NCI-H774 (cell line): ENCODE data around the gene PLVAP.

Experiments used
- DNase-seq: peaks from one replicate; lab custom pipeline; 2025; lab: John Stamatoyannopoulos, UW

The PLVAP gene

DNA sequence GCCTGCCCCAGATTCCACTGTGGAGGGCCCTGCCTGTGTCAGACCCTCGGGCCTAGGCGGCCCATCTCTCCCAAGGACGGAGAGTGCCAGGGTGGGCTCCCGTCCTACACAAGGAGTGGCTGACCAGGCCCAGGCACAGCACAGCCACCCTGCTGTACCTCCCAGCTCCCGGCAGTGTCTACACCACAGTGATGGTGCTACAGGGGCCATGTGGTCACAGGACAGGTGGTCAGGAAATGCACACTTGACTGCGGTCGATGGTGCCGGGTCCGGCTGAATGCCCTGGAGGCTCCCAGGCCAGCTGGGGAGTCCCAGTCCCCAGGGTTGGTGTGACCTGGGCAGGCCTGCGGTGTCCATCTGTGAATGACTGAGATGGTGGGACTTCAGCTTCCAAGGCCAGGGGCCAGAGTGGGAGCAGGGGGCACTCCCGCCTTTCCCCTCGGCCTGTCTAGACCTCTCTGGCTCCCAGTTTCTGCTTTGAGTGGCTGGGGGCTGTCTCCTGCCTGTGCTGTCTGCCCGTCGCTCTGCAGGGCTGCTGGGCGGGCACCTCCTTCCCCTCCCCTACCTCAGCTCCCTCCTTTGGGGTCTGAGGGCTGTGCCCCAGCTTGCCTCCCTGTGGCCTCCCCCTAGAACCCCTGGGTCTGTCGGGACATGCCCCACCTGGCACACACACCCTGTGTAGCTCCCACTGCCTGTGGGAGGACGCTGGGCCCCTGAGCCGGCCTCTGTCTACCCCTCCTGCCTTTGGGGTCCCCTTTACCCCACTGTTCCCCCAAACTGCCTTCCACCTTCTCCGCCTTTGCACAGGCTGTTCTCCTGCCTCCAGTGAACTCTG, 55.3 kb downstream of the PLVAP start:
- DNase-seq = no peak

DNA sequence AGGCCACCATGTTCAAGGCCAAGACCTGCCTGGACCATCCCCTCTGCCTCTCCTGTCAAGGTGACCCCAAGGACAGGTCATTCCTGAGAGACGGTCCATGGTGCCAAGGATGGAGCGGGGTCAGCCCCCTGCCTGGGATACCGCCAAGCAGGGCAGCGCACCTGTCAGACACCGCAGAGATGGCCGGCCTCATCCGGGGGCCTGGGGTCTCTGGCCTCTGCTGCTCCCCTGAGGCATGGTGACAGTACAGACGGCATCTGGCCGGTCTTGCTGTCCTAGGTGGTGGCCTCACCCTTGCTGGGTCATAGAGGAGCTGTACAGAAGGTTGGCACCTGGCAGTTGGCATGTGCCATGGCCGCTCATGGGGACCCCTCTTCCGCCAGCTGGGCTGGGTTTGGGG, 56.7 kb downstream of the PLVAP start:
- no peak for DNase-seq

DNA sequence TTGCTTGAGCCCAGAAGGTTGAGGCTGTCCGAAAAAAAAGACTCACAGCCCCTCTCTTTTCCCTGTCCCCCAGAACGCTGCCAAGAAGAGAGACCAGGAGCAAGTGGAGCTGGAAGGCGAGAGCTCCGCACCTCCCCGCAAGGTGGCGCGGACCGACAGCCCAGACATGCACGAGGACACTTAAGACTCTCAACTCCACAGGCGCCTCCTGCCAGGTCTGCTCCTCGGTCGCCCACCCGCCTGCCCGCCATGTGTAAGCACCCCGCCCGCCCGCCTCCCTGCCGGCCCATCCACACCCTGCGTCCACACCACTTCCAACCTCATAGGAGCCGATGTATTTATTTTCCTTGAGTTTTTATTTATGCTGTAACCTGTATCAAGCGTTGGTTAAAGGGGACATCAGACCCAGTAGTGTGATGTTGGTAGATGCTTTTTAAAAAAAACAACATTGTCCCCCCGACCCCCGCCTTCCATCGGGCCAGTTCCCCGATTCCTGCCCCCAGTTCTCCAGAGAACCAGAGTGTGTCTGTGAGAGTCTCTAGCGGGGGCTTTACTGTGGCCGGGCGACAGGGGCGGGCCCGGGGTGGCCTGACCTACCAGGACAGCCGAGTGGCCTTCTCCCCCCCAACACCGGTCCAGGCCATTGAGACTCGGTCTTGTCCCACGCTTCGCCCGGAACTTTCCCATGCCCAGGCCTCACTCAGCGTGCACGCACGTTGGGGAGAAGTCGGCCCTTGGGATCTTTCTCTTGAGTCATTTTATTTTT, 57.5 kb downstream of the PLVAP start:
- DNase-seq = no peak

DNA sequence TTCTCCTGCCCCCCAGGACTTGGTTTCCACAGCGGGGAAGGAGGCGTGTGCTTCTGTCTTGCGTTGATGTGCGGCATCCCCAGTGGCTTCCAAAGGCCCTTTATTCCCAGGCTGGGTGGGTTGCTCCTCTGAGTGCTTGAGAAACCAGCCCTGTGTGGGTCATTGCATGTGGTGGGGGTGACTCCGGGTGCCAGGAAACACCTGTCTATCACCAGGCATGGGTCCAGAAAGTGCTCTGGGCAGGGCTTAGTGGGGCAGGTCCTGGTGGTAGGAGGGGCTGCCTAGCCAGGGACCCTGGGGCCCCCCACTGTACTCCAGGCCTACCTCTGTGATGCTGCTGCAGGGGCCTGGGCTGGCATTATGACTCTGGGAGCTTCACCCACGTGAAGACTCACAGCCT, 58.2 kb downstream of the PLVAP start:
- DNase-seq = no peak

DNA sequence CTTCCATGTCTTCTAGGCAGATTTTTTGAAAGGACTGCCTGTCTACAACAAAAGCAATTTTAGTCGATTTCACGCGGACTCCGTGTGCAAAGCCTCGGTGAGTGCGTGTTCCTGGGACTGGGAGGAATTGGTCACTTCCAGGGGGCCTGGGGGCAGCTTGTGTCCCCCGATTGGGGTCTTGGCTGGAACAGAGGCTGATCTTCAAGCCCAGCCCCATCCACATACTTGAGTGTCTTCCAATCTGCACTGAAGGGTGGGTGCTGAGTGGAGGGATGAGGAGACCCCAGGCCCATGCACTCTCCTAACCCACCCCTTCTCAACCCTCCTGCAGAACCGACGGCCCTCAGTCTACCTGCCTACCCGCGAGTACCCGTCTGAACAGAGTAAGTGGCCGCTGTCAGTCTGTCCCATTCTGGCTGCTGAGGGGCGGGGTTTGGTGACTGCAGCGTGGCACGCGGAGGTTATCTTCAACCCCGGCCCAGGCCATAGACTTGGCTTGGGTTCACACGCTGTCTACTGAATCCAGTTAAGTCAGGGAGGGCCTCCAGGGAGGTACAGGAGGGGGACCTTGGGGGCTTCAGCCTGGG, 63.0 kb downstream of the PLVAP start:
- no peak for DNase-seq

DNA sequence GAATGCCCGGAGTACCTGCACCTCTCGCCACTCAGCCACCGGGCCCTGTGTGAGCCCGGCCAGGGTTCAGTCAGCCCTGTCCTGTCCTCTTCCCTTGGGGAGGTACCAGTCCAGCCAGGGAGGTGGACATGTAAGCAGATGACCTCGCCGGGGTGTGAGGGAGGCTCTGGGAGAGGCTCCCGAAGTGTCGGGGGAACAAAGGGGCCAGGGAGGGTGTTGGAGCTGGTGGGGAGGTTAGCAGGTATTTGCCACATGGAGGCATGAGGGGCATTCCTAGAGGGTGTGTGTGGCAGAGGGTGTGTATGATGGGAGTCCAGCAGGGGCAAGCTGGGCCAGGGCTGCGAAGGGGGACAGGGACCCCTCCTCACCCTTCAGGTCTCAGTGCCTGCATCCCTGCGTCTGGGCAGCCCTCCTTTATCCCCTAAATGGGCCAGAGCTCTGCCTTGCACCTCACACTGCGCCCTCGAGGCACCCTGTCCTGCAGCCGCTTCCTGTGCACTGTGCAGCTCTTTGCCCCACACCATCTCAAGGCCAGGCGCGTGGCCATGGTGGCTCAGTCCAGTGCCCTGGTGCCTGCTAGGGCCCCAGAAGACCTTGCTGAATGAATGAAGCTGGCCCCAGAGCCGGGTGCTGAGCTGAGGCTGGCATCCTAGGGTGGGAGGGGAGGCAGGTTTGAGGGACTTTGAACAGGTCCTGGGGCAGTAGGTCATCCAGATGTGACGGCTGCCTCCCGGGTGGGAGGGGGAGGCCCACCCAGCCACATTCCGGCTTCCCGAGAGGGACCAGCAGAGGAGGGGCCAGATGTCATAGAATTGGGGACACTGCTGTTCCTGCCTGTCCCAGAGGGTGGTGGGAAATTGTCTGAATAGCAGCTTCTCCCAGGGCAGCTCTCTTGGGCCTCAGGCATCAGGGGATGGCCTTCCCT, 64.7 kb downstream of the PLVAP start:
- DNase-seq = no peak

DNA sequence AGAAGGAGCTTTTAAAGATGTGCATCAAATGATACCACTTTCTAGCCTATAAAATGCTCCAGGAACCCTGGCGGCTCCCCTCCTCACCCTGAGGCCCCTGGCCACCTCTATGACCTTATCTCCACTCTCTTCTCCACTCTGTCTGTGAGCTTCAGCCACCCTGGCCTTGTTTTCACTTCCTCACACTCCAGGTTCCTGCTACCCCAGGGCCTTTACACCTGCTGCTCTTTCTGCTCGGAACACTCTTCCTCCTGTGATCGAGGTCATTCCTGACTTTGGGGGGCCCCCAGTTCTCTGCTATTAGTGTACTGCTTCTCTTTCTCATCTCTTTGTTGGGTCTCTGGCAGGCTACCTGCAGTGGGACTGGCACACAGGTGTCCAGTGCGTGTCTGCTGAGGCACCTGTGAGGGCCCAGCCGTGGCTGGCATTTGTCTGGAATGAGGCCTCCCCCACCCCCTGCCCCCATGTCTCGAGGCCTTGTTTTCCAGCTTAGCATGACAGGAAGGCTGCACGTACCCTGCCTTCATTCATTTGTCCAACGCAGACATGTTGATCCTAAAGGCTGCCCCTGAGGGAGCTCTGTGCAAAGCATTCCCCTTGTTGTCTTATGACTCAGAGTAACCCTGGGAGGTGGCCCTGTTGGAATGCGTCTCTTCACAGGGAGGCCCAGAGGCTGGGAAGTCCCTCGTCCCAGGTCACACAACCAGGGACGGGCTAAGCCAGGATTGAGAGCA, 65.5 kb downstream of the PLVAP start:
- DNase-seq = no peak

DNA sequence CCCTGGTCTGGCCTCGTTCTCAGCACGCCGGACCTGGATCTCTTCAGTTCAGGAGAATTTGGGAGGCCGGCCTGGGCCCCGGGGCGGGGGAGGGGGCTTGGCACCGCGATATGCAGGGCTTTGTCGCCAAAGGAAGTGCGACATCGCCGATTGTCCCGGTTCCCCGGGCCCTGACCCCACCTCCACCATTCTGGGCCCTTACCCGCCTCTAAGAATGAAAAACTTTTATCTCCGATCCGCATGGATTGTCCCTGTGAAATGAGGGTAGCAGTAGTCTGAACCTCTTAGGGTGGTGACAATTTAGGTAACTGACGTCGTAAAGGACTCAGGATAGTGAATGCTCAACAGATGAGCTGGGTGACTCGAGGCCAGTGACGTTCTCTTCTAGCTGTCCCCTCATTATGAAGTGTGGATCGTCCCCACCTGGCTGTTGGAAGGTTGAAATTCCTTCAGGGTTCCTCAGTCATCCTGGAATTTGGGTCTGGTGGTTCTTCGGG, 67.1 kb downstream of the PLVAP start:
- no peak for DNase-seq

DNA sequence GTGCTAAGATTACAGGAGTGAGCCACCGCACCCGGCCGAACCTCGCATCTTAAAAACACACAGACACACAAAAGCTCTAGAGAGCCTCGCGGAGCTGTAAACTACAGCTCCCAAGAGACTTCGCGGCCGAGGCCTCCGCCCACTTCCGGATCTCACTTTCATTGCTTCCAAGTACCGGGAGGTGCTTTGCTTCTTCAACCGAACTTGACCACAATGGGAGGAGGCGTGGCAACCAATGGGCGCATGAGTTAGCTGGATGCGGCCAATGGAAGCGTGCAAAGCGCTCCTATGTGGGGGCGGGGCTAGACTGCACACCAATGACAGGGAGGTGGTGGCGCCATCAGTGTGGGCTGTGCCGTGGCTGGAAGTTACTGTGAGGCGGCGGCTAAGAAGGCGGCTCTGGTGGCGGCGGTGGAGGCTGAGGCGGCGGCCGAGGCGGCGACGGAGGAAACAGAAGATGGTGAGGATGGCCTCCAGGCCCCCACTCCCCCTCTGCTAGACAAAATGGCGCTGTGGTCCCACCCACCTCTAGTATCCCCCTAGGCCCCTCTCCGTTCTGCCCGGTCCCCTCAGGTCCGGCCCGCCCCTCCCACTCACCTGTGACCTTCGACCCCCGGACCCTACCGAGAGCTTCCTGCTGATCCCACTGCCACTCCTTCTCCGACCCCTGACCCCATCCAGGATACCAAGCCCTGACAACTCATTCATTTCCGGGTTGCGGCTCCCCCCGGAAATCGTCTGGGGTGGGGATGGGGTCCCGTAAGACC, 67.8 kb downstream of the PLVAP start, which contains the start of gene DDA1:
DDA1 (plus strand) TSS at position 366 of the 767 bp plus-strand sequence; CDS start at position 458, 92 bp downstream.
- DNase-seq = peak; percentile 99

DNA sequence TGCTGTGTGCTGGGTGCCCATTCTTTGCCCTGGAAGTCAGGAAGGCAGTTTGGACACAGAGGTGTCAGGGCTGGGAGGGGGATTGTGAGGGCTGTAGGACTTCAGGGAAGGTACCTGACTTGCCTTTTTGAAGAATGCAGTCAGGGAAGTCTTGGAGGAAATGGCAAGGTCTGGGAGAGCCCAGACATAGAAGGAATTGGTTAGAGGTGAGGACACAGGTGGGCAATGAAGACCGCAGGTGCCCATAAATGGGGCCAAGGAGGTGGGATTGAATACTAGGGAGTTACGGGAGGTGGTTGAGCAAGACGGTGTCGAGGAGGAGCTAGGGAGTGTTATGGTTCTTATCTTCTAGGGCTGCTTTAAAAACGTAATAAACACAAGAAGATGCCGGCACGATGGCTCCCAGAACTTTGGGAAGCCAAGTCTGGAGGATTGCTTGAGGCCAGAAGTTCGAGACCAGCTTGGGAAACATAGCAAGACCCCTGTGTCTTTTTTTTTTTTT, 69.2 kb downstream of the PLVAP start:
- DNase-seq = no peak

DNA sequence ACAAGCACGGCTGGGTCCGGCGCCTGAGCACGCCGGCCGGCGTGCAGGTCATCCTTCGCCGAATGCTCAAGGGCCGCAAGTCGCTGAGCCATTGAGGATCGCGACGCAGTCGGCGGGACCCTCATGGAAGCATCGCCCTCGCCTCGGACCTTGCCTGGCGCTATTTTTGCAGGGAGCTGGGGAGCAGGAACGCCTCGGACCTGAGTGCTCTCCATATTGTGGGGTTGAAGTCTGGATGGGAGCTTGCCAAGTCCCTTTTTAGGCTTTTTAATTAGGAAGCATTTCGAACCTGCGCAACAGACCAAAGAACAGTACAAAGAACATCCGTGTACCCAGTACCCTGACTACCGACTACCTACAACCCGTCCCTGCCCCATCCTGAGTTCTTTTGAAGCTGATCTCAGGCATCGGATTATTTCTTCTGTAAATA, 70.8 kb downstream of the PLVAP start:
- no peak for DNase-seq

DNA sequence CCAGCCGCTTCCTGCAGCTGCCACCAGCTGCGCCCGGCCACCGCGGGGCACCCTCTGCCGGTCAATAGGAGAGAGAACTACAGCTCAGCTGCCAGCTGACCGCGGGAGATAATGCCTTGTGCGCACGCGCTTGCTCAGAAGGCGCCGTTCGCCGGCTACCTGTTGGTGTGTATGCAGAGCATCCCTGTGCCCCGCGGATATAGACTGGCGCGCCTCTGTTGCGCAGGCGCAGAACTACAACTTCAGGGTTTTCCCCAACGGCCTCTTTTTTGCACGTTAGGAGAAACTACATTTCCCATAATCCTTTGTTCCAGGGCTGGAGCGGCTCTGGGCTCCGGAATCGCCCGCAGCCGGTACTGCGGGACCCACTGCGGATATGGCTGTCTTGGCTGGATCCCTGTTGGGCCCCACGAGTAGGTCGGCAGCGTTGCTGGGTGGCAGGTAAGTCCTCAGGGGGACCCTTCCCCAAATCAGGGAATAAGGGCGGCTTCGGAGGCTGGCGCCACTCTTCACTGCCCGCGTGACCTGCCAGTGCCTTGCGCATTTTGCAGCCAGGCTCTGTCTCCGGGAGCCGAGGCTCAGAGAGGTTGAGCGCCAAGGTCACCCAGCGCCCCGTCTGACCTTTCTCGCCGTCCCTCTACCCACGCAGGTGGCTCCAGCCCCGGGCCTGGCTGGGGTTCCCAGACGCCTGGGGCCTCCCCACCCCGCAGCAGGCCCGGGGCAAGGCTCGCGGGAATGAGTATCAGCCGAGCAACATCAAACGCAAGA, 71.4 kb downstream of the PLVAP start, which contains the start of gene MRPL34:
MRPL34 (plus strand) TSS at position 356 of the 768 bp plus-strand sequence; CDS start at position 377, 21 bp downstream.
- peak; percentile 98 for DNase-seq

DNA sequence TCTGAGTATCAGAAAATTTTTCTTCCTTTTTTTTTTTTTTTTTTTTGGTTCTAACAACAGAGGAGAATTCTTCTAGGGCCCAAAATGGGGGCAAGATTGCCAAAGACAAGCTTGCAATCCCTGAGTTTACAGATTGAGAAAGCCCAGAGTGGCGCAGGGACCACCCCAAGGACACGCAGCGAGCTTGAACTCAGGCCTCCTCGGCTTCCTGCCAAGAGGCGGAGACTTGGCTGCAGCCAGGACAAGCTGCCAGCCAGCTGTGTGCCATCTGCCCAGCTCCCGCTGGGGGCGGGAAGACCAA, 72.0 kb downstream of the PLVAP start:
- no peak for DNase-seq

DNA sequence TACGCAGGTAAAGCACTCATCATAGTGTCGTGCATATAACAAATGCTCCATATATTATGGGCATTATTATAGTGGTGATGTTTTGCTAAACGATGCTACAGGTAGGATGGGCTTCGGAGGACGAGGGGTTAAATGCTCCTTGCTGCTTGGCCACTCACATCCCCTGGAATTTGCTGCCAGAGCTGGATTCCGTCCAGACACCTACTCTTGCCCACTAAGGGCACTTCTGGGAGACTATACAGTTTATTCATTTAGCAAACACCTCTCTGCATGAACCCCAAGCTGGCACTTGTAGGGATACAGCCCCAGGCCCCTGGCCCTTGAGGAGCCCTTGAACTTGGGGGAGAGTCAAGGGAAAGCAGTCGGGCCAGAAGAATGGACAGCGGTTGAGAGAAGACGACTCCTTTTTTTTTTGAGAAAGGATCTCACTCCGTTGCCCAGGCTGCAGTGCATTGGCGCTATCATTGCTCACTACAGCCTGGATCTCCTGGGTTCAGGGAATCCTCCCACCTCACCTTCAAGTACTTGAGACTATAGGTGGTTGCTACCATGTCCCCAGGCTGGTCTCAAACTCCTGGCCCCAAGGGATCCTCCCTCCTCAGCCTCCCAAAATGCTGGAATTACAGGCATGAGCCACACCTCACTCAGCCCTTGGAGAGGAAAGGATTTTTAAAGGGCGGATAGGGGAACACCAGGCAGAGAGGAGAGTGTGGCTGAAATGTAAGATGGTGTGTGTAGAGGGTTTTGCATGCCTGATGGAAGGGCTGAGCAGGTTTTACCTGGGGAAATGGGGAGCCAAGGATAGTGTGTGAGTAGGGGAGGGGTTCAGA, 72.5 kb downstream of the PLVAP start:
- DNase-seq = no peak

DNA sequence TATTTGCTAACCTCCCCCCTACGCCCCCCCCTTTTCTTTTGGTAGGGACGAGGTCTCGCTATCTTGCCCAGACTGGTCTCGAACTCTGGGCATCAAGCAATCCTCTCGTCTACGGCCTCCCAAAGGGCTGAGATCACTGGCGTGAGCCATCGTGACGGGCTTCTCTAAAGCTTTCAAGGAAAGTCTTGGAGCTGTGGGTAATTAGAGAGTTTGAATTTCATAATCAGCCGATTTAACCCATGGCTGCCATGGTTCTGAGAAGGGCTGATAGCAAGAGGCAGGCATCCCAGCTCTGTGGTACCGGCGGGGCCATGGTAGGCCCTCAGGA, 73.2 kb downstream of the PLVAP start:
- no peak for DNase-seq

DNA sequence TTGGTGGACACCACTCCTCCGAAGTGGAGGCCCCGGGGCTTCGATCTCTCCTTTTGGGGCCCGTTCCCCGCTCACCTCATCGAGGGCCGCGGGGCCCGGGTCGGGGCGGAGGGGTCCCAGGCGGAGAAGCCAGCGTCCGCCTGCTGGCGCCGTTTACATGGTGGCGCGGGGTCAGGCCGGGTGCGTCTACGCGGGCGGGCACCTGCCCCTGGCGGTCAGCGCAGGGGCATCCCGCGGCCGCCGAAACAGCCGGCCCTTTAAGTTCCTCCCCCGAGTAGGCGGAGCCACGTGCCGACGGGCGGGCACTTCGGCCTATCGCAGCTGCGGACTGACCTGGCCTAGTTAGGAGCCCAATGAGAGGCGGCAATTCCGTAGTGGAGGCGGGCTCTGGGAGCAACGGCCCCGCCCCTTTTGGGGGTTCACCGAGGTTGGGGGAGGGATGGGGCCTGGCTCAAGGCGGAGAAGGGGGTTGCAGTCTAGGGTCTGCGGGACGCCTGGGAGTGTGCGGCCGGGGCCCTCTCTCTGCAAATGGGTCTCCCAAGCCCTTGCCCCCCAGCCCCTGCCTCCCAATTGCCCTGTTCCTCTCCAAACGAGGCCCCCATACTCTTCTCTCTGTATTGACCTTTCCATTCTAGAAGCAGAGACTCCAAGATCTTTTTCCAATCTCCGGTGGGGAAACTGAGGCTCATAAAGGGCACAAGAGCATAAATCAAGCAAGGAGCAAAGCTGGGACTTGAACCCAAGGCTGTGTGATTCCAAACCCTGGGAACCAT, 73.8 kb downstream of the PLVAP start, which contains the start of gene ABHD8:
ABHD8 (minus strand) TSS at position 259 of the 773 bp plus-strand sequence. CDS start 1,809 bp downstream, outside the sequence.
- peak; percentile 96 for DNase-seq

DNA sequence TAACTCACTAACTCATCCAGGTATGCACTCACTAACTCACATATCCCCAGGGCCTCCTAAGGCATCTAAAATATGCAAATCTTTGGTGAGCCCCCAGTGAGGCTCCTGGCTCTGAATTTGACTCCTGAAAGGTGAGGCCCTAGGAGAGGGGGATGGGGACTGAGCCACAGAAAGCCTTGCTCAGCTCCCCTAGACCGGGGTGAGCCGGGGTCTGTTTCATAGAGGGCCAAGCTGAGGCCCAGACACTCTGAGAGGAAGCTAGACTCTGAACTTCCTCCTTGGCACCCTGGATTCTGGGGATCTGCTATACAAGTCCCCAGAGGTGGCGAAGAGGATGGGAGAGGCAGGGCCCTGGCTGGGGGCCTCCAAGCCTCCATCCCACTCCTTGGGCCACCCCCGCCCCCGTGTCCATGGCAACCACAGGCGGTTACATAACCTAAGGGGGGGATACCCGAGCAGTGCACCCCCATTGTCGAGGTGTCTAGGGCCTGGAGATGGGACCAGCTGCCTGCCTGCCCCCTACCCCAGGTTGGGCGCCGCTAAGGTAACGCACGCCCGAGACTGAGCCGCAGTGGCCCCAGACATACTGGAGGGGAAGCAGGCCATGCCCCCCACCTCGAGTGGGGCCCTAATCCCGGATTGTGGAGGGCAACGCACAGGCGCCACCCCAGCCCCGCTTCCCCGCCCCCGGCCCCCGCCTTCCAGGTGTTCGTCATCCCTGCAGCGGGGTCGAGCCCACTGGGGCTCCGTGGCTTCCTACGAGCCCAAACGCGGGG, 74.6 kb downstream of the PLVAP start:
- DNase-seq = no peak
